ENCODE measurements around the gene CASR. TPM values are rescaled to one million over a fixed set of nuclear protein-coding genes. Genes with fewer than 3 reads are reported as not detected.

Gene CASR
- total RNA-seq, 2 donors from 2014 or later: not detected

DNA sequence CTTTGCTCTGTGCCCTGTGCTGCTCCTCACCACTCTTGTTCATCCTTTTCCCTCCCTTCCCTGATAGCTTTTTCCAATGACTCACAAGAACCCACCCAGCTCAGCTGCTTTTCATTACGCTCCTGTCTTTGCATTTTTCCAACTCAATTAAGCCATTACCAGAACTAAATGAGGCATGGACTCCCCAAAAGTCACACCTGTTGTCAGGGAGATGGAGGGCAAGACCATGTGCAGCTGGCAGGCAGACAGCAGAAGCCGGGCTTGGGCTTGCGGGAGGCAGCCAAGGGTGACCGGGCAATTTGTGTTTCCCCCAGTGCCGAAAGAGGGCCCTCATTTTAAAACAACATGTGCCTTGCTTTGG is 64.3 kb downstream of the CASR start:
- H3K27ac ChIP-seq: peak overlapping the region in 1 of 2 donors; percentile 47
- H3K9me3 ChIP-seq: no peaks in the 10 kb centered on the region
- no peak for DNase-seq (ENCODE audit: low spot score)
- H3K36me3 ChIP-seq: no peaks in the 10 kb centered on the region
- no peaks in the 10 kb centered on the region for H3K27me3 ChIP-seq (replicated peaks; ENCODE audit: insufficient read depth)
- TF ChIP-seq, protein P1, sequence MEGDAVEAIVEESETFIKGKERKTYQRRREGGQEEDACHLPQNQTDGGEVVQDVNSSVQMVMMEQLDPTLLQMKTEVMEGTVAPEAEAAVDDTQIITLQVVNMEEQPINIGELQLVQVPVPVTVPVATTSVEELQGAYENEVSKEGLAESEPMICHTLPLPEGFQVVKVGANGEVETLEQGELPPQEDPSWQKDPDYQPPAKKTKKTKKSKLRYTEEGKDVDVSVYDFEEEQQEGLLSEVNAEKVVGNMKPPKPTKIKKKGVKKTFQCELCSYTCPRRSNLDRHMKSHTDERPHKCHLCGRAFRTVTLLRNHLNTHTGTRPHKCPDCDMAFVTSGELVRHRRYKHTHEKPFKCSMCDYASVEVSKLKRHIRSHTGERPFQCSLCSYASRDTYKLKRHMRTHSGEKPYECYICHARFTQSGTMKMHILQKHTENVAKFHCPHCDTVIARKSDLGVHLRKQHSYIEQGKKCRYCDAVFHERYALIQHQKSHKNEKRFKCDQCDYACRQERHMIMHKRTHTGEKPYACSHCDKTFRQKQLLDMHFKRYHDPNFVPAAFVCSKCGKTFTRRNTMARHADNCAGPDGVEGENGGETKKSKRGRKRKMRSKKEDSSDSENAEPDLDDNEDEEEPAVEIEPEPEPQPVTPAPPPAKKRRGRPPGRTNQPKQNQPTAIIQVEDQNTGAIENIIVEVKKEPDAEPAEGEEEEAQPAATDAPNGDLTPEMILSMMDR (IDR thresholded peaks at IDR 0.05): no peak
- no peak overlapping the region for H3K4me3 ChIP-seq
- ATAC-seq (ENCODE audit: insufficient number of reproducible peaks, low FRiP score, low read depth): no peak
- no peaks in the 10 kb centered on the region for H3K4me1 ChIP-seq (ENCODE audit: control insufficient read depth in 1 of 2, low read depth in 2 of 2)

- Histone ChIP-seq H3K4me3 (no peak overlapping the region), H3K4me1 (ENCODE audit: control insufficient read depth in 1 of 2, low read depth in 2 of 2) (no peaks in the 10 kb centered on the region), H3K27me3 (replicated peaks; ENCODE audit: insufficient read depth) (no peaks in the 10 kb centered on the region), H3K9me3 (no peaks in the 10 kb centered on the region), H3K27ac (no peak overlapping the region), H3K36me3 (no peaks in the 10 kb centered on the region)
- ATAC-seq (ENCODE audit: insufficient number of reproducible peaks, low FRiP score, low read depth) (no peak), DNase-seq (ENCODE audit: low spot score) (no peak)
- TF ChIP-seq, protein P1 (IDR thresholded peaks at IDR 0.05): no peak
Measured at GRCh38 chr3:122251428-122251827, 68.0 kb downstream of the CASR start.

- Histone ChIP-seq H3K4me1 (ENCODE audit: control insufficient read depth in 1 of 2, low read depth in 2 of 2) (no peaks in the 10 kb centered on the region), H3K27ac (no peak overlapping the region), H3K9me3 (no peaks in the 10 kb centered on the region), H3K27me3 (replicated peaks; ENCODE audit: insufficient read depth) (no peaks in the 10 kb centered on the region), H3K4me3 (no peak overlapping the region), H3K36me3 (no peaks in the 10 kb centered on the region)
- TF ChIP-seq, protein P1 (IDR thresholded peaks at IDR 0.05): no peak
- DNase-seq (ENCODE audit: low spot score) (no peak), ATAC-seq (ENCODE audit: insufficient number of reproducible peaks, low FRiP score, low read depth) (no peak)
Measured at GRCh38 chr3:122253581-122253980, 70.1 kb downstream of the CASR start.

GRCh38 chr3:122255757-122256439 is 72.4 kb downstream of the CASR start:
- no peak overlapping the region for H3K27ac ChIP-seq
- no peak overlapping the region for H3K4me3 ChIP-seq
- ATAC-seq (ENCODE audit: insufficient number of reproducible peaks, low FRiP score, low read depth) (no peak), DNase-seq (ENCODE audit: low spot score) (no peak)
- no peaks in the 10 kb centered on the region for H3K4me1 ChIP-seq (ENCODE audit: control insufficient read depth in 1 of 2, low read depth in 2 of 2)
- no peaks in the 10 kb centered on the region for H3K9me3 ChIP-seq
- no peaks in the 10 kb centered on the region for H3K36me3 ChIP-seq
- no peaks in the 10 kb centered on the region for H3K27me3 ChIP-seq (replicated peaks; ENCODE audit: insufficient read depth)
- TF ChIP-seq, protein P1 (IDR thresholded peaks at IDR 0.05): no peak

GRCh38 chr3:122257644-122258364 is 74.3 kb downstream of the CASR start:
- H3K4me3 ChIP-seq: no peak overlapping the region
- no peaks in the 10 kb centered on the region for H3K4me1 ChIP-seq (ENCODE audit: control insufficient read depth in 1 of 2, low read depth in 2 of 2)
- H3K27me3 ChIP-seq (replicated peaks; ENCODE audit: insufficient read depth): no peaks in the 10 kb centered on the region
- TF ChIP-seq, protein P1 (IDR thresholded peaks at IDR 0.05): no peak
- ATAC-seq (ENCODE audit: insufficient number of reproducible peaks, low FRiP score, low read depth) (no peak), DNase-seq (ENCODE audit: low spot score) (no peak)
- no peak overlapping the region for H3K27ac ChIP-seq
- no peaks in the 10 kb centered on the region for H3K9me3 ChIP-seq
- H3K36me3 ChIP-seq: no peaks in the 10 kb centered on the region

Measured in thoracic aorta (tissue), 2 donors.